K562 (cell line): Measurements from ENCODE around the gene RERE. TPM values are rescaled to one million over a fixed set of nuclear protein-coding genes. Genes with fewer than 3 reads are reported as not detected.

Source experiments
- BDP1 ChIP-seq: IDR thresholded peaks from 3 replicates; pipeline ENCODE4 v1.6.1; 2011; ENCODE audit not compliant: insufficient read length, insufficient read depth
- CHCHD3 ChIP-seq: fragments of 250-450 bp; sonication (Bioruptor Pico); IDR thresholded peaks from 2 replicates; pipeline ENCODE4 v2.1.2; 2022; ENCODE audit warnings: mild to moderate bottlenecking
- ESRRA ChIP-seq: fragments of 450-650 bp; IDR thresholded peaks from 2 replicates; pipeline ENCODE4 v1.6.1; 2014; ENCODE audit warnings: low read depth, mild to moderate bottlenecking, moderate library complexity, borderline replicate concordance
- HDAC8 ChIP-seq: fragments of 450-650 bp; IDR thresholded peaks from 2 replicates; pipeline ENCODE4 v1.6.1; 2016; ENCODE audit warnings: mild to moderate bottlenecking, missing genetic modification characterization, moderate library complexity, missing compliant biosample characterization
- HDGF ChIP-seq: fragments of 450-650 bp; IDR thresholded peaks from 2 replicates; pipeline ENCODE4 v1.6.1; 2016
- HNRNPL ChIP-seq: fragments of 200-400 bp; formaldehyde crosslinking; IDR thresholded peaks from 2 replicates; pipeline ENCODE4 v1.6.1; 2017; ENCODE audit warnings: low read depth, mild to moderate bottlenecking, low read length
- NFRKB ChIP-seq: fragments of 450-650 bp; IDR thresholded peaks from 2 replicates; pipeline ENCODE4 v1.6.1; 2016; ENCODE audit warnings: low read depth
- NRF1 ChIP-seq, 2 experiments: fragments of 450-650 bp; IDR thresholded peaks in 1 of 2; conservative IDR thresholded peaks in 1 of 2; 2 replicates each; pipeline ENCODE4 v1.6.1; 2014; ENCODE audit warnings: mild to moderate bottlenecking in 2 of 2
- RB1 ChIP-seq: fragments of 450-650 bp; IDR thresholded peaks from 2 replicates; pipeline ENCODE4 v1.6.1; 2017; ENCODE audit warnings: low read depth, mild to moderate bottlenecking
- RCOR1 ChIP-seq, 2 experiments: IDR thresholded peaks; 2 replicates each; pipeline ENCODE4 v1.6.1; 2012; ENCODE audit warnings: low read depth in 2 of 2, low read length in 2 of 2, borderline replicate concordance in 1 of 2, improper control_type of control experiment in 1 of 2
- SOX6 ChIP-seq: fragments of 450-650 bp; IDR thresholded peaks from 2 replicates; pipeline ENCODE4 v1.6.1; 2014; ENCODE audit warnings: mild to moderate bottlenecking
- ZBTB1 ChIP-seq: sonication (generic); formaldehyde crosslinking; IDR thresholded peaks from 2 replicates; pipeline ENCODE4 v1.8.1; 2023; ENCODE audit warnings: missing genetic modification reagents, low read depth, mild to moderate bottlenecking, borderline replicate concordance
- polyA plus RNA-seq, 8 experiments: library from polyadenylated mRNA; depleted of rRNA in 4 of 8; stranded (reverse) in 5 of 8; unstranded in 3 of 8; fragments of >200 nt; fragmentation: Nextera tagmentation in 2 of 8; fragmentation: Illumina TruSeq in 1 of 8; extraction: Ambion mirVana in 2 of 8; extraction: Trizol in 1 of 8; gene quantifications; 2 replicates each; pipeline versions ENCODE4 v1.2.1 to v1.2.3, GENCODE V29; 2011 to 2014; ENCODE audit warnings: inconsistent platforms in 1 of 8, missing spikeins in 1 of 8
- total RNA-seq, 7 experiments: library from RNA; depleted of rRNA in 6 of 7; stranded (reverse); fragments of >200 nt in 6 of 7; fragmentation: Illumina TruSeq in 2 of 7; extraction: Trizol in 2 of 7; gene quantifications; 2 replicates each; pipeline versions ENCODE4 v1.2.1 to v1.2.3, GENCODE V29; 2011 to 2021; ENCODE audit warnings: low replicate concordance in 1 of 7
- TF ChIP-seq, protein P1 (sequence below), 2 experiments: fragments of 450-650 bp; IDR thresholded peaks; 2 replicates each; pipeline ENCODE4 v1.6.1; 2018; ENCODE audit warnings: mild to moderate bottlenecking in 2 of 2, low read depth in 1 of 2; ENCODE audit not compliant: partially characterized antibody in 2 of 2
- TF ChIP-seq, protein P2 (sequence below): sonication (generic); formaldehyde crosslinking; IDR thresholded peaks from 2 replicates; pipeline ENCODE4 v1.8.1; 2023; ENCODE audit warnings: mild to moderate bottlenecking, missing genetic modification reagents
- TF ChIP-seq, protein P3 (sequence below): fragments of 450-650 bp; formaldehyde crosslinking; IDR thresholded peaks from 2 replicates; pipeline ENCODE4 v1.4.0; 2020; ENCODE audit warnings: mild to moderate bottlenecking, moderate library complexity
- TF ChIP-seq, protein P4 (sequence below): fragments of 250-450 bp; sonication (Bioruptor Pico); IDR thresholded peaks from 2 replicates; pipeline ENCODE4 v1.9.0; 2021; ENCODE audit warnings: mild to moderate bottlenecking, inconsistent platforms
- TF ChIP-seq, protein P5 (sequence below): IDR thresholded peaks from 2 replicates; pipeline ENCODE4 v1.6.1; 2012; ENCODE audit warnings: low read depth, low read length, improper control_type of control experiment, borderline replicate concordance

RERE gene
- total and polyA plus RNA-seq, 9 of the 15 experiments (the other 6 are each of a cell fraction or from before 2014, with no cell fraction given): 3.0 to 51.5 (median 13.4) TPM

DNA sequence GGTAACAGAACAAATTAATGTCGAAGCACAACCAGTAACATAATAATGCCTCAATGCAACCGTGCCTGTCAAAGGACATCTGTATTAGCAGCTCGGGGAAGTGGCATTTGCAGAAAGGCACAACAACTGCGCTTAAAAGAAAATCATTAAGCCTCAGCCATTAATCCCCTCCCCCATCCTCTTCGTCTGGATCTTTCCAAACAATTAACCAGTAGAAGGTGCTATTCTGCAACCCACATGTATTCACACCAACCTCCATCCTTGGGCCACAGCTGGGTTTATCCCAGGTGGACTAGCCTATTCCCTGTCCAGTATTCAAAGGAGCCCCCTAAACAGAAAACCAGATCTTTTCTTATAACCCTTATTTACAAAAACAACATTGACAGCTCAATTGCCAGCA, 2.6 kb downstream of the RERE start (continued):
- TF ChIP-seq BDP1 (no peak), ZBTB1 (CRISPR knock-in tag) (no peak), CHCHD3 (no peak), HDGF (no peak), SOX6 (no peak), ESRRA (no peak), NFRKB (no peak), NRF1 (conservative IDR thresholded peaks at IDR 0.05 in 1 of 2, IDR thresholded peaks at IDR 0.05 in 1 of 2) (no peak), RB1 (0 out of 2 replicates have a peak, but pooled peaks have one; percentile 13), HNRNPL (no peak), RCOR1 (IDR thresholded peaks at IDR 0.05; ENCODE audit: borderline replicate concordance in 1 of 2, low read depth in 2 of 2, low read length in 2 of 2) (peak in 1 of 2 experiments; percentile 59; a peak in 2 of 4 replicates), HDAC8 (tag) (no peak)
- TF ChIP-seq, protein P1, sequence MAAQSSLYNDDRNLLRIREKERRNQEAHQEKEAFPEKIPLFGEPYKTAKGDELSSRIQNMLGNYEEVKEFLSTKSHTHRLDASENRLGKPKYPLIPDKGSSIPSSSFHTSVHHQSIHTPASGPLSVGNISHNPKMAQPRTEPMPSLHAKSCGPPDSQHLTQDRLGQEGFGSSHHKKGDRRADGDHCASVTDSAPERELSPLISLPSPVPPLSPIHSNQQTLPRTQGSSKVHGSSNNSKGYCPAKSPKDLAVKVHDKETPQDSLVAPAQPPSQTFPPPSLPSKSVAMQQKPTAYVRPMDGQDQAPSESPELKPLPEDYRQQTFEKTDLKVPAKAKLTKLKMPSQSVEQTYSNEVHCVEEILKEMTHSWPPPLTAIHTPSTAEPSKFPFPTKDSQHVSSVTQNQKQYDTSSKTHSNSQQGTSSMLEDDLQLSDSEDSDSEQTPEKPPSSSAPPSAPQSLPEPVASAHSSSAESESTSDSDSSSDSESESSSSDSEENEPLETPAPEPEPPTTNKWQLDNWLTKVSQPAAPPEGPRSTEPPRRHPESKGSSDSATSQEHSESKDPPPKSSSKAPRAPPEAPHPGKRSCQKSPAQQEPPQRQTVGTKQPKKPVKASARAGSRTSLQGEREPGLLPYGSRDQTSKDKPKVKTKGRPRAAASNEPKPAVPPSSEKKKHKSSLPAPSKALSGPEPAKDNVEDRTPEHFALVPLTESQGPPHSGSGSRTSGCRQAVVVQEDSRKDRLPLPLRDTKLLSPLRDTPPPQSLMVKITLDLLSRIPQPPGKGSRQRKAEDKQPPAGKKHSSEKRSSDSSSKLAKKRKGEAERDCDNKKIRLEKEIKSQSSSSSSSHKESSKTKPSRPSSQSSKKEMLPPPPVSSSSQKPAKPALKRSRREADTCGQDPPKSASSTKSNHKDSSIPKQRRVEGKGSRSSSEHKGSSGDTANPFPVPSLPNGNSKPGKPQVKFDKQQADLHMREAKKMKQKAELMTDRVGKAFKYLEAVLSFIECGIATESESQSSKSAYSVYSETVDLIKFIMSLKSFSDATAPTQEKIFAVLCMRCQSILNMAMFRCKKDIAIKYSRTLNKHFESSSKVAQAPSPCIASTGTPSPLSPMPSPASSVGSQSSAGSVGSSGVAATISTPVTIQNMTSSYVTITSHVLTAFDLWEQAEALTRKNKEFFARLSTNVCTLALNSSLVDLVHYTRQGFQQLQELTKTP (IDR thresholded peaks at IDR 0.05; ENCODE audit: low read depth in 1 of 2, partially characterized antibody in 2 of 2): peak in 1 of 2 experiments; percentile 29
- TF ChIP-seq, protein P2, sequence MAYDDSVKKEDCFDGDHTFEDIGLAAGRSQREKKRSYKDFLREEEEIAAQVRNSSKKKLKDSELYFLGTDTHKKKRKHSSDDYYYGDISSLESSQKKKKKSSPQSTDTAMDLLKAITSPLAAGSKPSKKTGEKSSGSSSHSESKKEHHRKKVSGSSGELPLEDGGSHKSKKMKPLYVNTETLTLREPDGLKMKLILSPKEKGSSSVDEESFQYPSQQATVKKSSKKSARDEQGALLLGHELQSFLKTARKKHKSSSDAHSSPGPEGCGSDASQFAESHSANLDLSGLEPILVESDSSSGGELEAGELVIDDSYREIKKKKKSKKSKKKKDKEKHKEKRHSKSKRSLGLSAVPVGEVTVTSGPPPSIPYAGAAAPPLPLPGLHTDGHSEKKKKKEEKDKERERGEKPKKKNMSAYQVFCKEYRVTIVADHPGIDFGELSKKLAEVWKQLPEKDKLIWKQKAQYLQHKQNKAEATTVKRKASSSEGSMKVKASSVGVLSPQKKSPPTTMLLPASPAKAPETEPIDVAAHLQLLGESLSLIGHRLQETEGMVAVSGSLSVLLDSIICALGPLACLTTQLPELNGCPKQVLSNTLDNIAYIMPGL (CRISPR knock-in tag): no peak
- TF ChIP-seq, protein P3, sequence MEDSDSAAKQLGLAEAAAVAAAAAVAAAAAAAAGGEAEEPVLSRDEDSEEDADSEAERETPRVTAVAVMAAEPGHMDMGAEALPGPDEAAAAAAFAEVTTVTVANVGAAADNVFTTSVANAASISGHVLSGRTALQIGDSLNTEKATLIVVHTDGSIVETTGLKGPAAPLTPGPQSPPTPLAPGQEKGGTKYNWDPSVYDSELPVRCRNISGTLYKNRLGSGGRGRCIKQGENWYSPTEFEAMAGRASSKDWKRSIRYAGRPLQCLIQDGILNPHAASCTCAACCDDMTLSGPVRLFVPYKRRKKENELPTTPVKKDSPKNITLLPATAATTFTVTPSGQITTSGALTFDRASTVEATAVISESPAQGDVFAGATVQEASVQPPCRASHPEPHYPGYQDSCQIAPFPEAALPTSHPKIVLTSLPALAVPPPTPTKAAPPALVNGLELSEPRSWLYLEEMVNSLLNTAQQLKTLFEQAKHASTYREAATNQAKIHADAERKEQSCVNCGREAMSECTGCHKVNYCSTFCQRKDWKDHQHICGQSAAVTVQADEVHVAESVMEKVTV (CRISPR knock-in tag): no peak
- TF ChIP-seq, protein P4, sequence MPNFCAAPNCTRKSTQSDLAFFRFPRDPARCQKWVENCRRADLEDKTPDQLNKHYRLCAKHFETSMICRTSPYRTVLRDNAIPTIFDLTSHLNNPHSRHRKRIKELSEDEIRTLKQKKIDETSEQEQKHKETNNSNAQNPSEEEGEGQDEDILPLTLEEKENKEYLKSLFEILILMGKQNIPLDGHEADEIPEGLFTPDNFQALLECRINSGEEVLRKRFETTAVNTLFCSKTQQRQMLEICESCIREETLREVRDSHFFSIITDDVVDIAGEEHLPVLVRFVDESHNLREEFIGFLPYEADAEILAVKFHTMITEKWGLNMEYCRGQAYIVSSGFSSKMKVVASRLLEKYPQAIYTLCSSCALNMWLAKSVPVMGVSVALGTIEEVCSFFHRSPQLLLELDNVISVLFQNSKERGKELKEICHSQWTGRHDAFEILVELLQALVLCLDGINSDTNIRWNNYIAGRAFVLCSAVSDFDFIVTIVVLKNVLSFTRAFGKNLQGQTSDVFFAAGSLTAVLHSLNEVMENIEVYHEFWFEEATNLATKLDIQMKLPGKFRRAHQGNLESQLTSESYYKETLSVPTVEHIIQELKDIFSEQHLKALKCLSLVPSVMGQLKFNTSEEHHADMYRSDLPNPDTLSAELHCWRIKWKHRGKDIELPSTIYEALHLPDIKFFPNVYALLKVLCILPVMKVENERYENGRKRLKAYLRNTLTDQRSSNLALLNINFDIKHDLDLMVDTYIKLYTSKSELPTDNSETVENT (CRISPR knock-in tag): no peak
- TF ChIP-seq, protein P5, sequence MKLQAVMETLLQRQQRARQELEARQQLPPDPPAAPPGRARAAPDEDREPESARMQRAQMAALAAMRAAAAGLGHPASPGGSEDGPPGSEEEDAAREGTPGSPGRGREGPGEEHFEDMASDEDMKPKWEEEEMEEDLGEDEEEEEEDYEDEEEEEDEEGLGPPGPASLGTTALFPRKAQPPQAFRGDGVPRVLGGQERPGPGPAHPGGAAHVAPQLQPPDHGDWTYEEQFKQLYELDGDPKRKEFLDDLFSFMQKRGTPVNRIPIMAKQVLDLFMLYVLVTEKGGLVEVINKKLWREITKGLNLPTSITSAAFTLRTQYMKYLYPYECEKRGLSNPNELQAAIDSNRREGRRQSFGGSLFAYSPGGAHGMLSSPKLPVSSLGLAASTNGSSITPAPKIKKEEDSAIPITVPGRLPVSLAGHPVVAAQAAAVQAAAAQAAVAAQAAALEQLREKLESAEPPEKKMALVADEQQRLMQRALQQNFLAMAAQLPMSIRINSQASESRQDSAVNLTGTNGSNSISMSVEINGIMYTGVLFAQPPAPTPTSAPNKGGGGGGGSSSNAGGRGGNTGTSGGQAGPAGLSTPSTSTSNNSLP: peak; percentile 66; the same call in 1 of the 2 replicates
